Mucosa of rectum (tissue), 2 donors: ENCODE results near the gene PFKL.

Experiments
- H3K27ac ChIP-seq, 2 donors: one replicate each; pipeline ENCODE4 v1.7.0; 2013; ENCODE audit warnings: inconsistent platforms in 2 of 2, low read depth in 2 of 2, low read length in 2 of 2
- H3K27me3 ChIP-seq, 2 donors: one replicate each; pipeline ENCODE4 v1.7.0; 2013; ENCODE audit warnings: low read length in 2 of 2; ENCODE audit not compliant: control insufficient read depth in 2 of 2, insufficient read depth in 2 of 2
- H3K36me3 ChIP-seq, 2 donors: one replicate each; pipeline ENCODE4 v1.7.0; 2013; ENCODE audit warnings: low read length in 2 of 2; ENCODE audit not compliant: control insufficient read depth in 2 of 2, insufficient read depth in 2 of 2
- H3K4me1 ChIP-seq, 2 donors: one replicate each; pipeline ENCODE4 v1.7.0; 2013; ENCODE audit warnings: low read length in 2 of 2, mild to moderate bottlenecking in 1 of 2; ENCODE audit not compliant: control insufficient read depth in 2 of 2, insufficient read depth in 2 of 2
- H3K4me3 ChIP-seq, 2 donors: one replicate each; pipeline ENCODE4 v1.7.0; 2013; ENCODE audit warnings: low read length in 2 of 2
- H3K9ac ChIP-seq, 2 donors: one replicate each; pipeline ENCODE4 v1.7.0; 2013; ENCODE audit warnings: low read length in 2 of 2, low read depth in 1 of 2, mild to moderate bottlenecking in 1 of 2
- H3K9me3 ChIP-seq, 2 donors: one replicate each; pipeline ENCODE4 v1.7.0; 2013; ENCODE audit warnings: low read length in 2 of 2; ENCODE audit not compliant: control insufficient read depth in 2 of 2
- donor health status: healthy.
- donor health status: Normal muscosa, but diverticular disease.

Gene PFKL

GRCh38 chr21:44364151-44365053, 64.5 kb downstream of the PFKL start:
- no peaks in the 10 kb centered on the region for H3K9me3 ChIP-seq
- H3K27me3 ChIP-seq, result peaks cover 0 to 4% of the 10 kb centered on the region in 2 donors
- H3K9ac ChIP-seq, result no peak overlapping the region
- no peaks in the 10 kb centered on the region for H3K4me1 ChIP-seq
- H3K27ac ChIP-seq, result no peak overlapping the region
- H3K36me3 ChIP-seq, result no peaks in the 10 kb centered on the region
- no peak overlapping the region for H3K4me3 ChIP-seq

GRCh38 chr21:44365251-44365966, 65.6 kb downstream of the PFKL start:
- H3K27me3 ChIP-seq, result peaks cover 3 to 7% of the 10 kb centered on the region in 2 donors

GRCh38 chr21:44365967-44366585, 66.2 kb downstream of the PFKL start:
- Histone ChIP-seq H3K4me3 (no peak overlapping the region), H3K9ac (no peak overlapping the region), H3K4me1 (no peaks in the 10 kb centered on the region), H3K36me3 (no peaks in the 10 kb centered on the region), H3K27me3 (peaks cover 4 to 14% of the 10 kb centered on the region in 2 donors), H3K27ac (no peak overlapping the region), H3K9me3 (no peaks in the 10 kb centered on the region)

More at GRCh38 chr21:44365251-44365966, 65.6 kb downstream of the PFKL start:
- no peaks in the 10 kb centered on the region for H3K36me3 ChIP-seq
- no peak overlapping the region for H3K4me3 ChIP-seq
- no peaks in the 10 kb centered on the region for H3K4me1 ChIP-seq
- no peaks in the 10 kb centered on the region for H3K9me3 ChIP-seq
- no peak overlapping the region for H3K27ac ChIP-seq
- H3K9ac ChIP-seq, result no peak overlapping the region

- Histone ChIP-seq H3K4me1 (no peaks in the 10 kb centered on the region), H3K27me3 (peaks cover 4 to 14% of the 10 kb centered on the region in 2 donors)
Measured at GRCh38 chr21:44366586-44367211, 66.8 kb downstream of the PFKL start.

GRCh38 chr21:44368711-44369446, 69.0 kb downstream of the PFKL start:
- H3K27me3 ChIP-seq, result peaks cover 4 to 14% of the 10 kb centered on the region in 2 donors
- H3K4me3 ChIP-seq, result no peak overlapping the region
- no peaks in the 10 kb centered on the region for H3K4me1 ChIP-seq
- H3K27ac ChIP-seq, result no peak overlapping the region
- no peak overlapping the region for H3K9ac ChIP-seq
- H3K9me3 ChIP-seq, result no peaks in the 10 kb centered on the region
- no peaks in the 10 kb centered on the region for H3K36me3 ChIP-seq

More at GRCh38 chr21:44366586-44367211, 66.8 kb downstream of the PFKL start:
- Histone ChIP-seq H3K4me3 (no peak overlapping the region), H3K27ac (no peak overlapping the region), H3K36me3 (no peaks in the 10 kb centered on the region), H3K9me3 (no peaks in the 10 kb centered on the region), H3K9ac (no peak overlapping the region)

GRCh38 chr21:44370027-44370735, 70.3 kb downstream of the PFKL start:
- Histone ChIP-seq H3K27ac (no peak overlapping the region), H3K27me3 (peaks cover 4 to 14% of the 10 kb centered on the region in 2 donors), H3K4me1 (no peaks in the 10 kb centered on the region), H3K9ac (no peak overlapping the region), H3K4me3 (no peak overlapping the region), H3K36me3 (no peaks in the 10 kb centered on the region), H3K9me3 (no peaks in the 10 kb centered on the region)

GRCh38 chr21:44370786-44371410, 71.0 kb downstream of the PFKL start:
- no peak overlapping the region for H3K4me3 ChIP-seq
- no peaks in the 10 kb centered on the region for H3K9me3 ChIP-seq
- peaks cover 4 to 14% of the 10 kb centered on the region in 2 donors for H3K27me3 ChIP-seq
- H3K9ac ChIP-seq, result no peak overlapping the region
- H3K36me3 ChIP-seq, result no peaks in the 10 kb centered on the region
- no peak overlapping the region for H3K27ac ChIP-seq
- H3K4me1 ChIP-seq, result no peaks in the 10 kb centered on the region

GRCh38 chr21:44371596-44371995, 71.7 kb downstream of the PFKL start:
- no peaks in the 10 kb centered on the region for H3K36me3 ChIP-seq
- no peaks in the 10 kb centered on the region for H3K9me3 ChIP-seq
- no peak overlapping the region for H3K4me3 ChIP-seq
- H3K4me1 ChIP-seq, result no peaks in the 10 kb centered on the region
- peaks cover 4 to 14% of the 10 kb centered on the region in 2 donors for H3K27me3 ChIP-seq
- no peak overlapping the region for H3K27ac ChIP-seq
- H3K9ac ChIP-seq, result no peak overlapping the region
